EL (cell line): ENCODE measurements around the gene MUC7.
"Not testable (repeated sequence)": the region's sequence is repeated elsewhere in the genome, so short reads cannot be mapped to it uniquely, and the experiment has no call there.

ENCODE experiments used
- DNase-seq: peaks from one replicate; pipeline ENCODE4 v3.0.0-alpha.2; 2016

MUC7 gene

GRCh38 chr4:70471897-70472296 lies at the start of gene MUC7:
MUC7 (plus strand) TSS chr4:70472197; CDS start chr4:70474022, 1,825 bp downstream.
- DNase-seq = peak; percentile 21

DNA sequence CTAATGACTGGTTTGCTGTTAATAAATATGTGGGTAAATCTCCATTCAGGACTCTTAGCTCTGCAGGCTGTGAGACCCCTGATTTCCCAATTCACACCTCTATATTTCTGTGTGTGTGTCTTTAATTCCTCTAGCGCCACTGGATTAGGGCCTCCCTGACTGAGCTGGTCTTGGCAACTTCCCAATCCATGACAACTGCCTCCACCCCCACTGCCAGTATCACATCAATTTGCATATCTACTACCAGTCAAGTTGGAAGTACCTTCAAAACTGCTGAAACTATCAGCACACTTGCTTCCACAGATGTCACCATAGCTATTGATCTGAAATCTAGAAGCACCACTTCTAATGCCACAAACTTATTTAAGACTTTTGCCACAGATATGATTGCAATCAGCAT lies 46.7 kb upstream of the MUC7 start:
- no peak for DNase-seq

GRCh38 chr4:70426789-70427188 lies 45.2 kb upstream of the MUC7 start:
- no peak for DNase-seq

GRCh38 chr4:70437197-70437596 lies 34.8 kb upstream of the MUC7 start:
- no peak for DNase-seq

GRCh38 chr4:70442474-70442873 lies 29.5 kb upstream of the MUC7 start:
- DNase-seq = no peak

DNA sequence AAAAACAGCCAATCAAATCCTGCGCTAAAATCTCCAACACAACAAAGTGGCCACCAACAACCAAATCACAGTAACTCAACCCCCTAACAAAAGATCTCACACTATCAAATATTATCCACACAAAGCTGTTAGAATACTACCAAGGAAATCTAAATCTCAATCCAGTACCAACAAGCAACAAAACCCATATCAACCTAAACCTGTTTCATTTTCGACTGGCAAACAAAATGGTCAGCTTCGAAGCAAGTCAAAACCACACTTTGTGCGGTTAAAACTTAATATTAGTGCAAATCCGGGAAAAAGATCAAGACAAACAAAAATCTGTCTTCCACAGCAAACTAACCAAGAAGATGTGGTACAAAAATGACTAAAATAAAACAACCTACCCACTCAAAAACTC lies 28.7 kb upstream of the MUC7 start:
- DNase-seq = no peak

GRCh38 chr4:70449220-70449619 lies 22.8 kb upstream of the MUC7 start:
- no peak for DNase-seq

GRCh38 chr4:70452946-70453345 lies 19.1 kb upstream of the MUC7 start:
- no peak for DNase-seq

DNA sequence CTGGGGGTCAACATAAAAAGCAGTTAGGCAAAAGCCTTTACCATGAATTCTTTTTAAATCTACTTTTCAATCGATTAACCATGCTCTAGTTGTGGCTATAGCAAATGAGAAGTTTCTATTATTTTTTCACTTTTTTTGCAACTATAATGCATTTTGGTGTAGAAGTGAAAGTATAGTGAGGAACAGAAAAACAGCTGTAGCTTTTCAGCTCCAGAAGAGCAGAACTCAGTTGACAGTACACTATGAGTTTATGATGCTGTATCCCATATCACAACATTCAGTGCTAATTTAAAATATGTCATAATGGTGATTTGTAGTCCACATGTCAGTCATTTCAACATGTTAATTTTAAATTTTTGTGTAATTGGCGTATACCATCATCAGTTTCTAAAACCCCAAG lies 8.7 kb upstream of the MUC7 start:
- DNase-seq = no peak

DNA sequence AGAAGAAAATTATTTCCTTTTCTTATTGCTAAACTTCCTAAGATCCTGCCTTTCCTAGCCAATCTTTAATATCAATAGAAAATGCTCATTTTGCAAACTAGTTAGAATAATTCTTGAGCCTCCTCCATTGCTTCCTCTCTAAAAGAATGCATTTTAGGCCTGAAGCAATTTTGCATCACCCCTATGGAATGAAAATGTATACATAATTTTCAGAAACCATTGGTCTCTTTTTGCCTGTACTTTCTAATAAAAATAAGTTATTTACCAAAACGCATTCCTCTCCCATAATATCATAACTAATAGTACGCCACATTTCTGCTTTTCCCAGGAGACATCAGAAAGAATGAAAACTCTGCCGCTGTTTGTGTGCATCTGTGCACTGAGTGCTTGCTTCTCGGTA lies 1.7 kb downstream of the MUC7 start:
- peak; percentile 82 for DNase-seq

DNA sequence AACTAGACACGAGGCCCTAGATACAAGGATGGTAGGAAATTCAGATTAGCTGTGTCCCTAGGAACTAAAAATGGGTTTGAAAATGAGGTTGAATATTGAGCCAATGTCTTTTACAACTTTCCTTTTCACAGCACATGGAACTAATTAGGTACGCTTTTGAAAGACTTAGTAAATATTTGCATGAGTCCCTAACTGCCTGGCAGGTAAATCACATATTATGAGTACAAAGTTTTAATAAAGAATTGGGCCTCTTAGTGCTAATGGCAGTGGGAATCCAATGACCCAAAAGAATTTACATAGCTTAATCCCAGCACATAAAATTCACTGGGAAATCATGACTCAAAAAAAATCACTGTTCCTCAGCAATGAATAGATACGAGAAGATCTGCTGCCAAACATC lies 16.8 kb downstream of the MUC7 start:
- no peak for DNase-seq

DNA sequence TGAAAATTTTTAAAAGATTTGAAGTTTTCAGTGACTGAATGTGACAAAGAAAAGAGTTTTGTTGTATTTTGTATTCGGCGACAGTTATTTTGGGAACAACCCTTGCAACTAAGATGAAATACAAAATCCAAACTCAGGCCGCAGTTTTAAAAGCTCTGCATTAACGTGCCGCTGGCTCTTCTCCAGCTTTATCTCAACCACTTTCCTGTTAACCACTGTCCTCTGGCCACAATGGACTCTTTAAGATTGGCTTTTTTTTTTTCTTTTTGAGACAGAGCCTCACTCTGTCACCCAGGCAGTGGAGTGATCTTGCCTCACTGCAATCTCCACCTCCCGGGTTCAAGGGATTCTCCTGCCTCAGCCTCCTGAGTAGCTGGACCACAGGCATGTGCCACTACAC lies 24.2 kb downstream of the MUC7 start:
- no peak for DNase-seq

GRCh38 chr4:70501838-70502237 lies 29.8 kb downstream of the MUC7 start:
- DNase-seq = not testable (repeated sequence)

- DNase-seq = no peak
Observed at GRCh38 chr4:70504733-70505132, 32.7 kb downstream of the MUC7 start.

- peak; percentile 45 for DNase-seq
Observed at GRCh38 chr4:70505151-70505748, 33.3 kb downstream of the MUC7 start.

- DNase-seq = no peak
Observed at GRCh38 chr4:70508801-70509200, 36.8 kb downstream of the MUC7 start.

DNA sequence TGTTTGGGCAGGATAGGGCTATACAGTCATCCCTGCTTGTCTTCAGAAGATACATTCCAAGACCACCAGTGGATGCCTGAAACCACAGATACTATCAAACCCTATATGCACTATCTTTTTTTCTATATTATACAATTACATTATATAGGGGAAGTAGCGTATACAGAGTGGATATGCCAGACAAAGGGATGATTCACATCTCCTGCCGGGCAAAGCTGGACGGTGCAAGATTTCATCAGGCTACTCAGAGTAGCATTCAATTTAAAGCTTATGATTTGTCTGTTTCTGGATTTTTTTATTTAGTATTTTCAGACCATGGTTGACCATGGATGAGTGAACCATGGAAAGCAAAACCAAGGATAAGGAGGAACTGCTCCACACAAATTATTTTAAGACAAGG lies 39.4 kb downstream of the MUC7 start:
- no peak for DNase-seq

DNA sequence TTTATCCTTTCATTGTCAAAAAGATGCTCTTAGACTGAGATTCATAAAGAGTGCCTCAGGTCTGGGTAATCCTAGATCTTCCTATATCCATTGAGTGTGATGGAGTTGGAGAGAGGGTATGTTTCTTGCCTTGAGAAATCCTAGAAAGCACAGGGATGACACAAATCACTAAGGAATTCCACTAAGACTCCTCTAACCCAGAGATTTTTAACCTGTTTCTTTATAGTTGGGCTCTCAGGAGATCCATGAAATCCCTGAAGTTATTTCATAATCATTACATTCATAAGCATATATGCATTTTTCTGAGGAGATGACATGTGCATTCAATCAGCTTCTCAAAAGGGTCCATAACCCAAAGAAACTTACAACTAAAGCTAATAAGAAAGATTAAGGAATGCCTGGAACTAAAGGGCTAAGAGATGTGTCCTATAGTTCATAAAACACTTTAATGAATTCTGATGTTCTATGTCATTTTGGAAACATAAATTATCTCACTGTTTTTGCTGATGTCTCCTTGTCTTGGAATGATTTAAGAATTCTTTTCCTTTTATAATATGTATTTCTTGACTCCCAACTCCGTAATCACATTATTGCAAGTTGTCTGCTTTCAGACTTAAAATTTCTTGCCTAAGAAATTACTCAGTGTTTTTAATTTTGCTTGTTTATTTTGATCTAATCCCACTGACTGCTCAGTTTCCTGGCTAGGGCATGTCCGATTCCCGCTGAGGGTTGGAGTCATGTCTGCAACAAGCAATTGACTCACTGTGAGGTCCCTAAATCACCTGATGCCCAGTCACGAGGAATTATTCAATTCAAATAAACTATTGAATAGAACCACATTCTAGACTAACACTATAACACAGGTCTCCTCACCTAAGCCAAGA lies 43.6 kb downstream of the MUC7 start:
- DNase-seq = peak; percentile 75

- DNase-seq = no peak
Observed at GRCh38 chr4:70518269-70518668, 46.3 kb downstream of the MUC7 start, which contains the start of gene AMTN. AMTN (plus strand) TSS chr4:70518569; CDS start chr4:70518778, 209 bp downstream.

- DNase-seq = peak; percentile 37
Observed at GRCh38 chr4:70518716-70519115, 46.7 kb downstream of the MUC7 start.

GRCh38 chr4:70522626-70523025 lies 50.6 kb downstream of the MUC7 start:
- no peak for DNase-seq

DNA sequence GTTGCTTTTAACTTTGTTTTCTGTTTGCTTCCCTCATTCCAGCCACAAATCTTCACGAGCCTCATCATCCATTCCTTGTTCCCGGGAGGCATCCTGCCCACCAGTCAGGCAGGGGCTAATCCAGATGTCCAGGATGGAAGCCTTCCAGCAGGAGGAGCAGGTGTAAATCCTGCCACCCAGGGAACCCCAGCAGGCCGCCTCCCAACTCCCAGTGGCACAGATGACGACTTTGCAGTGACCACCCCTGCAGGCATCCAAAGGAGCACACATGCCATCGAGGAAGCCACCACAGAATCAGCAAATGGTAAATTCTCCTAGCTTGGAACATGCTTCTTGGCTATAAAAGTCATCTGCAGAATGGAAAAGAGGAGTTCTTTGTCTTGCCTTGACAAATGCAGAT lies 59.0 kb downstream of the MUC7 start:
- DNase-seq = no peak

- no peak for DNase-seq
Observed at GRCh38 chr4:70531981-70532380, 60.0 kb downstream of the MUC7 start.
